Stomach (tissue), 9 donors: ENCODE results near the gene RASA3. TPM values are rescaled to one million over a fixed set of nuclear protein-coding genes. Genes with fewer than 3 reads are reported as not detected.
"Not testable (repeated sequence)": the region's sequence is repeated elsewhere in the genome, so short reads cannot be mapped to it uniquely, and the experiment has no call there.

Source experiments
- DNase-seq, 2 donors: peaks; one replicate each; pipeline versions ENCODE4 v3.0.0 to v3.0.0-alpha.2; 2013 to 2019
- H3K27ac ChIP-seq, 5 donors: fragments of 200-600 bp in 4 of 5; sonication (generic) in 4 of 5; one replicate each; pipeline ENCODE4 v1.5.1; 2013 to 2019; ENCODE audit warnings: mild to moderate bottlenecking in 1 of 5, moderate library complexity in 1 of 5
- H3K27me3 ChIP-seq, 3 donors: fragments of 200-600 bp; sonication (generic); one replicate each; pipeline ENCODE4 v1.5.1; 2017 to 2019; ENCODE audit warnings: mixed run types in 1 of 3
- H3K36me3 ChIP-seq, 4 donors: fragments of 200-600 bp; sonication (generic); 1 replicate in 3 of 4; 2 replicates in 1 of 4; pipeline ENCODE4 v1.5.1; 2016 to 2019
- H3K4me1 ChIP-seq, 4 donors: fragments of 200-600 bp; sonication (generic); one replicate each; pipeline ENCODE4 v1.5.1; 2016 to 2019
- H3K4me3 ChIP-seq, 4 donors: fragments of 200-600 bp; sonication (generic) in 3 of 4; one replicate each; pipeline ENCODE4 v1.5.1; 2016 to 2019; ENCODE audit warnings: mild to moderate bottlenecking in 1 of 4
- H3K9me3 ChIP-seq, 4 donors: fragments of 200-600 bp; sonication (generic); one replicate each; pipeline ENCODE4 v1.5.1; 2016 to 2019
- EP300 ChIP-seq: sonication (generic); formaldehyde crosslinking; IDR thresholded peaks from one replicate; pipeline ENCODE4 v1.6.1; 2017; ENCODE audit warnings: antibody characterized with exemption
- POLR2A ChIP-seq, 4 donors: fragments of 450-650 bp; IDR thresholded peaks; one replicate each; pipeline ENCODE4 v1.6.1; 2016; ENCODE audit warnings: antibody characterized with exemption in 4 of 4, control low read depth in 2 of 4, mild to moderate bottlenecking in 1 of 4, moderate library complexity in 1 of 4
- POLR2AphosphoS5 ChIP-seq, 3 donors: sonication (generic); formaldehyde crosslinking; IDR thresholded peaks; one replicate each; pipeline ENCODE4 v1.6.1; 2016; ENCODE audit warnings: antibody characterized with exemption in 3 of 3
- WGBS, 5 donors: extraction: QIAGEN DNeasy Blood & Tissue Kit in 3 of 5; methylation state at CpG; one replicate each; pipeline versions ENCODE4 v1.1.5 to v1.1.7; 2013 to 2018; 5-methylcytosine and 5-hydroxymethylcytosine counted together
- intact Hi-C: fragments of 100-400 bp; cut with DNase I; formaldehyde crosslinking; loops from one replicate; pipeline ENCODE4 v1.15.1; 2023; ENCODE audit warnings: low total_unique reads
- polyA plus RNA-seq, 3 donors: library from polyadenylated mRNA; stranded (reverse); fragments of 200-250 nt; gene quantifications; one replicate each; pipeline ENCODE4 v1.2.3, GENCODE V29; 2013
- total RNA-seq, 5 donors: library from RNA; depleted of rRNA; stranded (reverse); fragments of >200 nt; gene quantifications; one replicate each; pipeline versions ENCODE4 v1.1.0 to v1.2.3, GENCODE V29; 2014 to 2016
- TF ChIP-seq, protein P1 (sequence below), 7 experiments: fragments of 450-650 bp in 4 of 7; fragments of 200-600 bp in 3 of 7; sonication (generic) in 3 of 7; IDR thresholded peaks; one replicate each; pipeline ENCODE4 v1.5.1; 2016 to 2019; ENCODE audit warnings: antibody characterized with exemption in 7 of 7, control low read depth in 2 of 7, mild to moderate bottlenecking in 1 of 7
- donor health status: healthy with polysubstance abuse.
- donor health status: Bipolar disorder and iron deficiency.
- donor health status: healthy.

RASA3 gene
- total and polyA plus RNA-seq, 8 donors, result 3.7 to 22.3 (median 7.9) TPM

DNA sequence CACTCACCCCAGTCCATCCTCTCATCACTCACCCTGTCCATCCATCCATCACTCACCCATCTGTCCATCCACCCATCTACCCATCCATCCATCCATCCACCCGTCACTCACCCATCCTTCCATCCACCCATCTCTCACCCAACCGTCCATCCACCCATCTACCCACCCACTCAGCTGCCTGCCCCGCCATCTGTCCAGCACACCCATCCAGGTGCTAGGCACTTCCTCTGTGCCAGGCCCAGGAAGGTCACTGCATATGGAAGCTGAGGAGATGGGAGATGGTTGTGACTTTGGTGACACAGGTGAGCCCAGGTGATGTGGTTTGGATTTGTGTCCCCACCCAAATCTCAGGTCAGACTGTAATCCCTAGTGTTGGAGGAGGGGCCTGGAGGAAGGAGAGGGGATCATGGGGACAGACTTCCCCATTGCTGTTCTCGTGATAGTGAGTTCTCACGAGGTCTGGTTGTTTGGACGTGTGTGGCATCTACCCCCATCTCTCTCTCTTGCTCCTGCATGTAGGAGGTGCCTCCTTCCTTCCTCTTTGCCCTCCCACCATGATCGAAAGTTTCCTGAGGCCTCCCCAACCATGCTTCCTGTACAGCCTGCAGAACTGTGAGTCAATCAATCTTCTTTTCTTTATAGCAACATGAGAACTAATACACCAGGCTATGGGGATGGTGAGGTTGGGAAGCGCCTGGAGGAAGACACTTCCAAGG is 142.7 kb downstream of the RASA3 start:
- Histone ChIP-seq H3K27me3 (no peaks in the 10 kb centered on the region), H3K36me3 (peaks cover 10 to 40% (median 36%) of the 10 kb centered on the region in 4 donors), H3K27ac (no peak overlapping the region), H3K9me3 (no peaks in the 10 kb centered on the region), H3K4me1 (no peaks in the 10 kb centered on the region), H3K4me3 (no peak overlapping the region)
- no peak for DNase-seq
- WGBS, 5 donors, result 82 to 92% (median 91%) methylated on average over 8 of the region's 8 CpGs
- intact Hi-C loops, result no loop called here
- TF ChIP-seq POLR2A (IDR thresholded peaks at IDR 0.05) (no peak), POLR2AphosphoS5 (IDR thresholded peaks at IDR 0.05) (no peak), EP300 (no peak)
- TF ChIP-seq, protein P1, sequence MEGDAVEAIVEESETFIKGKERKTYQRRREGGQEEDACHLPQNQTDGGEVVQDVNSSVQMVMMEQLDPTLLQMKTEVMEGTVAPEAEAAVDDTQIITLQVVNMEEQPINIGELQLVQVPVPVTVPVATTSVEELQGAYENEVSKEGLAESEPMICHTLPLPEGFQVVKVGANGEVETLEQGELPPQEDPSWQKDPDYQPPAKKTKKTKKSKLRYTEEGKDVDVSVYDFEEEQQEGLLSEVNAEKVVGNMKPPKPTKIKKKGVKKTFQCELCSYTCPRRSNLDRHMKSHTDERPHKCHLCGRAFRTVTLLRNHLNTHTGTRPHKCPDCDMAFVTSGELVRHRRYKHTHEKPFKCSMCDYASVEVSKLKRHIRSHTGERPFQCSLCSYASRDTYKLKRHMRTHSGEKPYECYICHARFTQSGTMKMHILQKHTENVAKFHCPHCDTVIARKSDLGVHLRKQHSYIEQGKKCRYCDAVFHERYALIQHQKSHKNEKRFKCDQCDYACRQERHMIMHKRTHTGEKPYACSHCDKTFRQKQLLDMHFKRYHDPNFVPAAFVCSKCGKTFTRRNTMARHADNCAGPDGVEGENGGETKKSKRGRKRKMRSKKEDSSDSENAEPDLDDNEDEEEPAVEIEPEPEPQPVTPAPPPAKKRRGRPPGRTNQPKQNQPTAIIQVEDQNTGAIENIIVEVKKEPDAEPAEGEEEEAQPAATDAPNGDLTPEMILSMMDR (IDR thresholded peaks at IDR 0.05), result no peak

DNA sequence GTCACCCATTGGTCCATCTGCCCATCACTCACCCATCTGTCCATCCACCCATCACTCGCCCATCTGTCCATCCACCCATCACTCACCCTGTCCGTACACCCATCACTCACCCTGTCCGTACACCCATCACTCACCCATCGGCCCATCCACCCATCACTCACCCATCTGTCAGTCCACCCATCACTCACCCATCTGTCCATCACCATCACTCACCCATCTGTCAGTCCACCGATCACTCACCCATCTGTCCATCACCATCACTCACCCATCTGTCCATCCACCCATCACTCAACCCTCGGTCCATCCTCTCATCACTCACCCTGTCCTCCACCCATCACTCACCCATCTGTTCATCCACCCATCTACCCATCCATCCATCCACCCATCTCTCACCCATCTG is 143.6 kb downstream of the RASA3 start:
- 89 to 98% (median 95%) methylated on average over 6 of the region's 6 CpGs for WGBS, 5 donors
- intact Hi-C loops, result not testable (repeated sequence)

DNA sequence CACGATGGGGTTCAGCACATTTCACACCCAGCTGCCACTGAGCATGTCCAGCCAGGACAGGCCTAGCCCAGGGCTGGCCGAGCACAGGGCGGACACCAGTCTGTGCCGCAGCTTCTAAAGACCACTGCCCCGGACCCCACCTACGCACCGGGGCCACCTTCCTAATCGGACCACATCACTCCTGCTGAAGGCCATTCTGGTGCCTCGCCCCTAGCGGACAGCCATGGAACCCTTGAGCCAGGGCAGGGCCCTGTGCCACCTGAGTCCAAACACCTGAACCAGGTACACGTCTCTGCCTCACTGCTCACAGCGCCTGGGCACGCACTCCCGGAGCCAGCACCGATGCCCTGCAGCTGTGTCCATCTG is 150.1 kb downstream of the RASA3 start:
- intact Hi-C loops, result no loop called here
- Histone ChIP-seq H3K27ac (peak overlapping the region in 4 of 5 donors; percentile 76 to 84 (median 80)), H3K9me3 (no peaks in the 10 kb centered on the region), H3K4me1 (peaks cover 0 to 20% (median 14%) of the 10 kb centered on the region in 4 donors), H3K36me3 (peaks cover 9 to 55% (median 55%) of the 10 kb centered on the region in 4 donors), H3K4me3 (no peak overlapping the region), H3K27me3 (no peaks in the 10 kb centered on the region)
- no peak for TF ChIP-seq POLR2AphosphoS5 (IDR thresholded peaks at IDR 0.05)
- TF ChIP-seq, protein P1 (IDR thresholded peaks at IDR 0.05), result no peak
- no peak for TF ChIP-seq POLR2A (IDR thresholded peaks at IDR 0.05)
- no peak for TF ChIP-seq EP300
- WGBS, 5 donors, result 94 to 99% (median 96%) methylated on average over 14 to 15 of the region's 15 CpGs
- DNase-seq, result no peak

More for the DNA sequence above, 143.6 kb downstream of the RASA3 start:
- H3K27ac ChIP-seq, H3K4me1 ChIP-seq, H3K27me3 ChIP-seq, DNase-seq, H3K9me3 ChIP-seq, H3K4me3 ChIP-seq: not testable (repeated sequence)
- H3K36me3 ChIP-seq, result peaks cover 10 to 35% (median 31%) of the 10 kb centered on the region in 4 donors

DNA sequence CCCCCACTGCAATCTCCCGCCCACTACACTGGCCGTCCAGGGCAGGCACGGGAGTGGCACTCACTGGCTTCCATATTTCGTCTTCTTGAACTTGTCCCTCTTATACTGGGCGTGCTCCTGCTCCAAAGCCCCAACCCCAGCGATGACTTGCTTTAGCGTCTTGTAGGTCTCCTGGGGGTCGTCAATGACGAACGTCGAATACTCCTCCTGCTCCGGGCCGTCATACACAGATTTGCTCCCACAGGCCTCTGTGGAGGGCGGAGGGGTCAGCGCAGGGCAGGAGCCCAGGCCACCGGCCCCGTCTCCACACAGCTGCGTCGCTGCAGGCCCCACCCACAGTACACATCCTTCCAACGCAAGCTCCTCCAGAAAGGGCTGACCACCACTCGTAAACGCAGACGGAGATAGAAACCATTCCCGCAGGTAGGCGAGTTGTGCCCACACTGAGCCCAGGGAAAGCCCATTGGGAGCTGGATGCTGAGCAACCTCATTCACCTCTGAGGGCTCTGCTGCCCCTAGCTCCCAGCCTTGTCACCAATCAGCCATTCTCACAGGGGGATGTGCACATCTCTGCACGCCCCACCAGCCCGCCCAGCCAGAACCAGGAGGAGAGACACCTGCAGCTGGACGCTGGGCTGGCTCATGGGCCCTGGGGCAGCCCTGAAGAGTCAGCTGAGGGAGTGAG is 150.7 kb downstream of the RASA3 start:
- no peak for TF ChIP-seq POLR2AphosphoS5 (IDR thresholded peaks at IDR 0.05)
- no peak for TF ChIP-seq POLR2A (IDR thresholded peaks at IDR 0.05)
- TF ChIP-seq, protein P1 (IDR thresholded peaks at IDR 0.05), result no peak
- TF ChIP-seq EP300, result no peak
- WGBS, 5 donors, result 77 to 86% (median 83%) methylated on average over 28 of the region's 28 CpGs
- intact Hi-C loops, result no loop called here
- H3K4me1 ChIP-seq, result peaks cover 0 to 26% (median 16%) of the 10 kb centered on the region in 4 donors
- DNase-seq, result no peak
- H3K36me3 ChIP-seq, result peaks cover 9 to 60% (median 59%) of the 10 kb centered on the region in 4 donors
- peak overlapping the region; percentile 76 to 84 (median 83) for H3K27ac ChIP-seq
- no peaks in the 10 kb centered on the region for H3K9me3 ChIP-seq
- H3K4me3 ChIP-seq, result no peak overlapping the region
- no peaks in the 10 kb centered on the region for H3K27me3 ChIP-seq
